T-cell (primary cell): ENCODE measurements around the gene LYST. TPM values are rescaled to one million over a fixed set of nuclear protein-coding genes. Genes with fewer than 3 reads are reported as not detected.

ENCODE experiments used
- ATAC-seq, 4 experiments: fragments of 200-7000 bp in 3 of 4; fragments of 150-1000 bp in 1 of 4; cut with Tn5 transposase; replicated peaks in 1 of 4; 1 replicate in 3 of 4; 2 replicates in 1 of 4; pipeline ENCODE4 v1.10.0; 2021; ENCODE audit warnings: moderate library complexity in 3 of 4, mild to moderate bottlenecking in 2 of 4, moderate number of reproducible peaks in 1 of 4
- CTCF ChIA-PET, 2 donors: fragments of 300-600 bp; sonication (Branson Sonifier 250); formaldehyde crosslinking; loops; one replicate each; lab custom pipeline; 2022; ENCODE audit warnings: antibody characterized with exemption in 2 of 2; lab: Charles Lee
- POLR2A ChIA-PET, 2 donors: fragments of 300-600 bp; sonication (Branson Sonifier 250); formaldehyde crosslinking; loops; one replicate each; lab custom pipeline; 2022; ENCODE audit warnings: antibody characterized with exemption in 2 of 2; lab: Charles Lee
- DNase-seq, 35 experiments: peaks; one replicate each; pipeline versions ENCODE4 v3.0.0 to v3.0.0-alpha.2; 2013 to 2023
- H3K27ac ChIP-seq: one replicate; pipeline ENCODE4 v1.5.1; 2013; ENCODE audit warnings: low read length
- H3K27me3 ChIP-seq, 2 experiments: replicated peaks in 1 of 2; 1 replicate in 1 of 2; 2 replicates in 1 of 2; pipeline versions ENCODE4 v1.6.1 to v1.7.0; 2013; ENCODE audit warnings: low read length in 1 of 2, mixed read lengths in 1 of 2; ENCODE audit not compliant: control insufficient read depth in 2 of 2, insufficient read depth in 2 of 2; ENCODE audit errors: extremely low read depth in 1 of 2
- H3K36me3 ChIP-seq, 2 donors: 1 replicate in 1 of 2; 2 replicates in 1 of 2; pipeline versions ENCODE4 v1.6.1 to v1.7.0; 2013; ENCODE audit warnings: low read length in 1 of 2; ENCODE audit not compliant: control insufficient read depth in 2 of 2, insufficient read depth in 1 of 2; ENCODE audit errors: extremely low read depth in 1 of 2
- H3K4me1 ChIP-seq, 2 experiments: 1 replicate in 1 of 2; 2 replicates in 1 of 2; pipeline versions ENCODE4 v1.6.1 to v1.7.0; 2013; ENCODE audit warnings: low read length in 2 of 2, mixed read lengths in 1 of 2; ENCODE audit not compliant: insufficient read depth in 2 of 2, control insufficient read depth in 1 of 2; ENCODE audit errors: extremely low read depth in 1 of 2
- H3K4me3 ChIP-seq, 2 donors: 1 replicate in 1 of 2; 2 replicates in 1 of 2; pipeline versions ENCODE4 v1.5.1 to v1.7.0; 2013; ENCODE audit warnings: mild to moderate bottlenecking in 2 of 2, low read length in 1 of 2, moderate library complexity in 1 of 2; ENCODE audit not compliant: control insufficient read depth in 1 of 2; ENCODE audit errors: extremely low read depth in 1 of 2
- H3K9me3 ChIP-seq: 2 replicates; pipeline ENCODE4 v1.7.0; 2013
- H3K27ac Mint-ChIP-seq, 2 donors: one replicate each; pipeline ENCODE4 v1.8.0; 2020 to 2021; ENCODE audit warnings: mild to moderate bottlenecking in 2 of 2, mixed read lengths in 2 of 2
- H3K27me3 Mint-ChIP-seq, 2 donors: one replicate each; pipeline ENCODE4 v1.8.0; 2021 to 2022; ENCODE audit warnings: mixed read lengths in 2 of 2
- H3K36me3 Mint-ChIP-seq: one replicate; pipeline ENCODE4 v1.8.0; 2021; ENCODE audit warnings: mixed read lengths
- H3K4me1 Mint-ChIP-seq, 3 donors: one replicate each; pipeline ENCODE4 v1.8.0; 2020 to 2022; ENCODE audit warnings: mixed read lengths in 3 of 3, mild to moderate bottlenecking in 1 of 3
- H3K4me3 Mint-ChIP-seq, 3 donors: one replicate each; pipeline ENCODE4 v1.8.0; 2020 to 2022; ENCODE audit warnings: mild to moderate bottlenecking in 3 of 3, mixed read lengths in 3 of 3, moderate library complexity in 3 of 3
- H3K9me3 Mint-ChIP-seq, 3 donors: one replicate each; pipeline ENCODE4 v1.8.0; 2020 to 2022; ENCODE audit warnings: mixed read lengths in 3 of 3
- WGBS: methylation state at CpG from one replicate; pipeline ENCODE4 v1.1.5; 2013; ENCODE audit warnings: missing lambda C conversion rate; ENCODE audit not compliant: insufficient coverage; 5-methylcytosine and 5-hydroxymethylcytosine counted together
- total RNA-seq, 35 experiments: library from RNA in 6 of 35; stranded (reverse) in 6 of 35; fragments of 120-200 nt in 1 of 35; gene quantifications; one replicate each; pipeline versions ENCODE4 v1.2.1 to v1.2.4 and lab custom pipeline; 2013 to 2026

The LYST gene
- total RNA-seq, 5 donors from 2014 or later (not counting 1 experiment from before 2014, with no cell fraction given): 19.7 to 37.9 (median 29.1) TPM

GRCh38 chr1:235613602-235614001 lies 253.1 kb downstream of the LYST start:
- Histone ChIP-seq H3K27me3 (no peaks in the 10 kb centered on the region), H3K4me1 (no peaks in the 10 kb centered on the region), H3K27ac (no peak overlapping the region), H3K4me3 (no peak overlapping the region), H3K36me3 (no peaks in the 10 kb centered on the region), H3K9me3 (no peaks in the 10 kb centered on the region)
- Mint-ChIP-seq H3K9me3 (no peaks in the 10 kb centered on the region), H3K27me3 (no peaks in the 10 kb centered on the region), H3K4me1 (no peaks in the 10 kb centered on the region), H3K36me3 (no peaks in the 10 kb centered on the region), H3K4me3 (no peak overlapping the region), H3K27ac (no peak overlapping the region)
- ATAC-seq (no peak), DNase-seq (no peak)
- POLR2A ChIA-PET: no interaction called here
- CTCF ChIA-PET: no interaction called here
- WGBS: no CpG with 5 or more reads among the region's 2 CpGs

- POLR2A ChIA-PET: no interaction called here
- no peaks in the 10 kb centered on the region for H3K9me3 Mint-ChIP-seq
- no peaks in the 10 kb centered on the region for H3K4me1 Mint-ChIP-seq
- no peak overlapping the region for H3K27ac Mint-ChIP-seq
- WGBS: 93% methylated on average over 3 of the region's 3 CpGs
- ATAC-seq (no peak), DNase-seq (no peak)
- Histone ChIP-seq H3K27ac (no peak overlapping the region), H3K4me1 (no peaks in the 10 kb centered on the region), H3K4me3 (no peak overlapping the region), H3K27me3 (no peaks in the 10 kb centered on the region), H3K36me3 (no peaks in the 10 kb centered on the region), H3K9me3 (no peaks in the 10 kb centered on the region)
- no peak overlapping the region for H3K4me3 Mint-ChIP-seq
- CTCF ChIA-PET: no interaction called here
- no peaks in the 10 kb centered on the region for H3K36me3 Mint-ChIP-seq
- H3K27me3 Mint-ChIP-seq: no peaks in the 10 kb centered on the region
Observed at GRCh38 chr1:235612761-235613160, 253.9 kb downstream of the LYST start.

Other genes with a start within 250 kb of the LYST start
- gene GNG4, start 217.1 kb downstream of the LYST start, total RNA-seq: under 1 TPM in 4 of 5 donors, not detected in 1; 0.07 to 0.29 (median 0.17) TPM
- gene NID1, start 198.2 kb upstream of the LYST start, total RNA-seq: under 1 TPM in 4 of 5 donors, not detected in 1; 0.05 to 0.50 (median 0.34) TPM